ENCODE measurements around the gene GADD45B. TPM values are rescaled to one million over a fixed set of nuclear protein-coding genes. Genes with fewer than 3 reads are reported as not detected.

GADD45B gene
- total RNA-seq, 1 experiment from 2014 or later: 37.9 TPM

- BruUV-seq (replicated peaks): no TSS peak
- H3K9me2 ChIP-seq (ENCODE audit: insufficient read depth): no peaks in the 10 kb centered on the region
- H3K9ac ChIP-seq (ENCODE audit: low read length): peak overlapping the region; percentile 66
- ChIA-PET CTCF (interaction anchor here (0.9 to 3.0 kb wide), 6 partner anchors 12 to 143 kb away, joined by 3 to 24 read pairs (median 6); no protein-coding TSS in a partner anchor), RAD21 (ENCODE audit: low non-redundant PET in 1 of 2, low total read pairs in 2 of 2, uncharacterized antibody in 2 of 2, unreplicated experiment in 2 of 2) (interaction anchor here (1.3 to 2.4 kb wide), 8 partner anchors 50 to 139 kb away, joined by 3 to 10 read pairs (median 8); no protein-coding TSS in a partner anchor), POLR2A (interaction anchor here (0.5 to 4.0 kb wide), 49 partner anchors 9 to 577 kb away, joined by 3 to 91 read pairs (median 7); partner anchors contain the start of genes LMNB2, LSM7, SGTA and TIMM13)
- no peaks in the 10 kb centered on the region for H3K9me3 ChIP-seq (ENCODE audit: control insufficient read depth in 1 of 2, insufficient read depth in 1 of 2, low read depth in 1 of 2, low read length in 2 of 2)
- H3K4me3 ChIP-seq (replicated peaks in 1 of 2; ENCODE audit: low read depth in 1 of 2, low read length in 2 of 2): peak overlapping the region; percentile 49 to 96
- H3K79me2 ChIP-seq (ENCODE audit: insufficient read depth, low read length): peaks cover 24% of the 10 kb centered on the region
- peaks cover 2 to 20% of the 10 kb centered on the region in 2 experiments; a peak in 1 of 4 replicates for H3K36me3 ChIP-seq (ENCODE audit: control insufficient read depth in 1 of 2, insufficient read depth in 2 of 2, low read length in 2 of 2)
- peak; percentile 54 for ATAC-seq
- no peak for TF ChIP-seq SIN3A (IDR thresholded peaks at IDR 0.05; ENCODE audit: low read depth)
- TF ChIP-seq SRF (IDR thresholded peaks at IDR 0.05; ENCODE audit: low read depth): no peak
- TF ChIP-seq FOSL1 (IDR thresholded peaks at IDR 0.05; ENCODE audit: low read depth): no peak
- TF ChIP-seq ZBTB33 (IDR thresholded peaks at IDR 0.05; ENCODE audit: extremely low read depth, insufficient replicate concordance, low read length): no peak
- no peak for TF ChIP-seq CEBPB (IDR thresholded peaks at IDR 0.05; ENCODE audit: low read depth)
- TF ChIP-seq ZFX (IDR thresholded peaks at IDR 0.05): peak; percentile 47; the same call in 1 of the 2 replicates
- peak; percentile 72; the same call in 1 of the 2 replicates for TF ChIP-seq EGR1 (IDR thresholded peaks at IDR 0.05; ENCODE audit: low read depth)
- TF ChIP-seq POLR2A (IDR thresholded peaks at IDR 0.05; ENCODE audit: borderline replicate concordance, extremely low read depth, insufficient read depth, insufficient read length): no peak
- no peak for TF ChIP-seq ATF3 (IDR thresholded peaks at IDR 0.05)
- TF ChIP-seq RAD21 (IDR thresholded peaks at IDR 0.05; ENCODE audit: low read depth): no peak
- peak; percentile 74; the same call in 1 of the 2 replicates for TF ChIP-seq CBX3 (IDR thresholded peaks at IDR 0.05; ENCODE audit: low read depth)
- TF ChIP-seq EZH2 (IDR thresholded peaks at IDR 0.05): no peak
- TF ChIP-seq MAX (IDR thresholded peaks at IDR 0.05): peak; percentile 27
- H3K4me2 ChIP-seq (ENCODE audit: low read length): peak overlapping the region; percentile 98
- no peaks in the 10 kb centered on the region for H3K27me3 ChIP-seq (ENCODE audit: insufficient read depth, low read length)
- DNase-seq (ENCODE audit: low read depth, low spot score): no peak
- intact Hi-C loops (cut with micrococcal nuclease): loop anchor here (1.0 kb wide), 1 partner anchor 104 kb away; no protein-coding TSS in a partner anchor
- H3K4me1 ChIP-seq (ENCODE audit: control insufficient read depth in 1 of 2, insufficient read depth in 2 of 2, low read length in 2 of 2): peaks cover 18 to 46% of the 10 kb centered on the region in 2 experiments
- H2AFZ ChIP-seq (ENCODE audit: low read depth, low read length, poor library complexity, severe bottlenecking): peak overlapping the region; percentile 17
- H3K27ac ChIP-seq (ENCODE audit: low read depth, low read length): peak overlapping the region; percentile 67
- peaks cover 14% of the 10 kb centered on the region; the same call in 1 of the 2 replicates for H4K20me1 ChIP-seq (ENCODE audit: insufficient read depth)
Measured at GRCh38 chr19:2475018-2475701, 767 bp upstream of the GADD45B start.

Data from HCT116 (cell line).